K562 (cell line): ENCODE measurements around the gene PAQR4. TPM values are rescaled to one million over a fixed set of nuclear protein-coding genes. Genes with fewer than 3 reads are reported as not detected.

Source experiments
- CHD7 ChIP-seq: fragments of 200-600 bp; sonication (generic); IDR thresholded peaks from one replicate; pipeline ENCODE4 v1.6.1; 2012; ENCODE audit warnings: mild to moderate bottlenecking, low read depth, low read length, inconsistent platforms
- E4F1 ChIP-seq: fragments of 250-450 bp; sonication (Bioruptor Pico); IDR thresholded peaks from 2 replicates; pipeline ENCODE4 v1.5.0; 2021; ENCODE audit warnings: mild to moderate bottlenecking, borderline replicate concordance
- NEUROD1 ChIP-seq: fragments of 150-350 bp; IDR thresholded peaks from 2 replicates; pipeline ENCODE4 v1.6.1; 2014; ENCODE audit warnings: borderline replicate concordance, low read length, low read depth; ENCODE audit not compliant: partially characterized antibody
- POLR2B ChIP-seq: fragments of 450-650 bp; IDR thresholded peaks from 2 replicates; pipeline ENCODE4 v1.6.1; 2018; ENCODE audit warnings: low read depth; ENCODE audit not compliant: partially characterized antibody
- TGIF2 ChIP-seq: sonication (generic); formaldehyde crosslinking; IDR thresholded peaks from 2 replicates; pipeline ENCODE4 v1.8.1; 2022; ENCODE audit warnings: mild to moderate bottlenecking, missing genetic modification reagents, moderate library complexity
- UBTF ChIP-seq, 2 experiments: IDR thresholded peaks; 2 replicates each; pipeline ENCODE4 v1.6.1; 2012; ENCODE audit warnings: improper control_type of control experiment in 2 of 2, low read depth in 2 of 2, low read length in 2 of 2, borderline replicate concordance in 1 of 2
- VEZF1 ChIP-seq: fragments of 200-800 bp; sonication (Bioruptor generic); IDR thresholded peaks from 2 replicates; pipeline ENCODE4 v1.6.1; 2017; ENCODE audit warnings: missing genetic modification characterization, missing compliant biosample characterization
- polyA plus RNA-seq, 8 experiments: library from polyadenylated mRNA; depleted of rRNA in 4 of 8; stranded (reverse) in 5 of 8; unstranded in 3 of 8; fragments of >200 nt; fragmentation: Nextera tagmentation in 2 of 8; fragmentation: Illumina TruSeq in 1 of 8; extraction: Ambion mirVana in 2 of 8; extraction: Trizol in 1 of 8; gene quantifications; 2 replicates each; pipeline versions ENCODE4 v1.2.1 to v1.2.3, GENCODE V29; 2011 to 2014; ENCODE audit warnings: inconsistent platforms in 1 of 8, missing spikeins in 1 of 8
- total RNA-seq, 7 experiments: library from RNA; depleted of rRNA in 6 of 7; stranded (reverse); fragments of >200 nt in 6 of 7; fragmentation: Illumina TruSeq in 2 of 7; extraction: Trizol in 2 of 7; gene quantifications; 2 replicates each; pipeline versions ENCODE4 v1.2.1 to v1.2.3, GENCODE V29; 2011 to 2021; ENCODE audit warnings: low replicate concordance in 1 of 7

PAQR4 gene
- total and polyA plus RNA-seq, 9 of the 15 experiments (the other 6 are each of a cell fraction or from before 2014, with no cell fraction given): 0.62 to 40.4 (median 19.5) TPM

GRCh38 chr16:2981177-2981898 lies 12.2 kb downstream of the PAQR4 start (continued):
- TF ChIP-seq CHD7 (no peak), POLR2B (peak; percentile 49), NEUROD1 (peak; percentile 10), E4F1 (CRISPR knock-in tag) (no peak), UBTF (IDR thresholded peaks at IDR 0.05; ENCODE audit: borderline replicate concordance in 1 of 2, low read depth in 2 of 2, low read length in 2 of 2) (0 out of 4 replicates have a peak, but pooled peaks of 1 of the 2 experiments have one; percentile 41), VEZF1 (peak; percentile 43), TGIF2 (CRISPR knock-in tag) (no peak)
